HepG2 (cell line): ENCODE measurements around the gene SAMD4B. TPM values are rescaled to one million over a fixed set of nuclear protein-coding genes. Genes with fewer than 3 reads are reported as not detected.

Source experiments
- ARNT2 ChIP-seq: sonication (generic); formaldehyde crosslinking; IDR thresholded peaks from 2 replicates; pipeline ENCODE4 v1.8.0; 2022; ENCODE audit warnings: mild to moderate bottlenecking, low read depth, missing genetic modification reagents, moderate library complexity
- CBX1 ChIP-seq: IDR thresholded peaks from one replicate; pipeline ENCODE4 v1.6.1; 2016; ENCODE audit warnings: antibody characterized with exemption, low read depth
- CBX5 ChIP-seq: sonication (generic); formaldehyde crosslinking; IDR thresholded peaks from 2 replicates; pipeline ENCODE4 v1.4.0; 2020; ENCODE audit warnings: missing genetic modification reagents, borderline replicate concordance
- GABPB1 ChIP-seq: IDR thresholded peaks from 2 replicates; pipeline ENCODE4 v1.6.1; 2016; ENCODE audit warnings: mild to moderate bottlenecking, missing genetic modification reagents, moderate library complexity, missing compliant biosample characterization
- KDM3A ChIP-seq: IDR thresholded peaks from 2 replicates; pipeline ENCODE4 v1.6.1; 2018; ENCODE audit warnings: low read depth, missing compliant biosample characterization
- KDM5A ChIP-seq: fragments of 200-600 bp; sonication (generic); IDR thresholded peaks from 2 replicates; pipeline ENCODE4 v1.7.0; 2018; ENCODE audit warnings: antibody characterized with exemption, mild to moderate bottlenecking, low read length, borderline replicate concordance
- MXI1 ChIP-seq: IDR thresholded peaks from 3 replicates; pipeline ENCODE4 v1.6.1; 2012; ENCODE audit warnings: low read depth, low read length, inconsistent platforms, borderline replicate concordance
- PRDM10 ChIP-seq: sonication (generic); formaldehyde crosslinking; IDR thresholded peaks from 2 replicates; pipeline ENCODE4 v1.4.0; 2020; ENCODE audit warnings: low read depth, missing genetic modification reagents
- SP5 ChIP-seq: IDR thresholded peaks from 2 replicates; pipeline ENCODE4 v1.6.1; 2016; ENCODE audit warnings: low read depth, borderline replicate concordance
- TAF15 ChIP-seq: fragments of 200-400 bp; formaldehyde crosslinking; IDR thresholded peaks from one replicate; pipeline ENCODE4 v1.6.1; 2018; ENCODE audit warnings: mild to moderate bottlenecking, low read depth, low read length; ENCODE audit not compliant: poor library complexity, severe bottlenecking
- TEAD3 ChIP-seq: optimal IDR thresholded peaks from 2 replicates; pipeline ENCODE3; 2016; ENCODE audit warnings: borderline replicate concordance
- ZFP90 ChIP-seq: sonication (generic); formaldehyde crosslinking; IDR thresholded peaks from 2 replicates; pipeline ENCODE4 v1.8.0; 2022; ENCODE audit warnings: missing genetic modification reagents, mild to moderate bottlenecking, inconsistent platforms, borderline replicate concordance
- ZFP91 ChIP-seq: sonication (generic); formaldehyde crosslinking; IDR thresholded peaks from 2 replicates; pipeline ENCODE4 v1.9.0; 2022; ENCODE audit warnings: missing genetic modification reagents, mild to moderate bottlenecking, borderline replicate concordance
- ZNF737 ChIP-seq: sonication (generic); formaldehyde crosslinking; IDR thresholded peaks from 2 replicates; pipeline ENCODE4 v1.5.0; 2020; ENCODE audit warnings: missing genetic modification reagents, mild to moderate bottlenecking, borderline replicate concordance
- polyA plus RNA-seq, 8 experiments: library from polyadenylated mRNA; depleted of rRNA in 3 of 8; stranded (reverse) in 7 of 8; unstranded in 1 of 8; fragments of >200 nt; fragmentation: Illumina TruSeq in 4 of 8; extraction: Trizol in 4 of 8; gene quantifications; 2 replicates each; pipeline versions ENCODE4 v1.2.1 to v1.2.3, GENCODE V29; 2011 to 2016; ENCODE audit warnings: low read depth in 4 of 8, missing spikeins in 1 of 8, mixed read lengths in 1 of 8; ENCODE audit not compliant: insufficient read depth in 1 of 8
- total RNA-seq, 5 experiments: library from RNA; depleted of rRNA; stranded (reverse); fragments of >200 nt; fragmentation: Illumina TruSeq; extraction: Trizol; gene quantifications; 2 replicates each; pipeline ENCODE4 v1.2.3, GENCODE V29; 2016; ENCODE audit warnings: low read depth in 1 of 5
- TF ChIP-seq, protein P1 (sequence below): sonication (generic); formaldehyde crosslinking; IDR thresholded peaks from 2 replicates; pipeline ENCODE4 v1.8.0; 2022; ENCODE audit warnings: missing genetic modification reagents, mild to moderate bottlenecking, borderline replicate concordance
- TF ChIP-seq, protein P2 (sequence below): sonication (generic); formaldehyde crosslinking; IDR thresholded peaks from 2 replicates; pipeline ENCODE4 v1.4.0; 2020; ENCODE audit warnings: mild to moderate bottlenecking, missing genetic modification reagents

SAMD4B gene
- total and polyA plus RNA-seq, 2 of the 13 experiments (the other 11 are each of a cell fraction or from before 2014, with no cell fraction given), result 26.0 to 31.8 TPM

DNA sequence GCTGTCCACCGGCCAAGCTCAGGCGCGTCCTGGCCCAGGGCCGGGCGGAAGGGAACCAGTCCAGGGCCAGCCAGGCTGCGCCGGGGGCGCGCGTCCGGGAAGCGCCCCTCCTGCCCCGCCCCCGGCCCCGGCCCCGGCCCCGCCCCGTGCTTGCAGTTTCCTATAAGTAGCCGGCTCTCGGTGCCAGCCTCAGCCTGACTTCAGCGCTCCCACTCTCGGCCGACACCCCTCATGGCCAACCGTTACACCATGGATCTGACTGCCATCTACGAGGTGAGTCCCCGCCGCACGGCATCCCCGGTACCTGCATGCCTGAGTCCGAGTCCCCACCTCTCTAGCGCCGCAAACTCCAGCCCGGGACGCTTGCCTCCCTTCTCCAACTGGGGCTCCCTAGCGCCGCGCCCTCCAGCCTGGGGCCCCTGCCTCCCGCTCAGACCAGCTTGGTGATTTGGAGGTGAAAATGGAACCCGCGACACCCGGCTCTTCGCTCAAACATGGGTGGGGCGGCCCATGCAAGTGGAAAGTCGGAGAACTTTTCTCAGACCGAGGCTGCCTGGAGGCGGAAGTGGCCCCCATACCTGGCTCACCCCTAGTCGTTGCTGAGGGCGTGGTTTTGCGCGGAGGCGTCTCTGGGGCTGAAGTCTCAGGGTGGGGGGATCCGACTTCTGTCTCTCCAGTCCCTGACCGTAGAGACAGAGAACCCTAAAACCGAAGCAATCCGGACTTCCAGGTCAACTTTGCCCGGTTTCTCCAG lies 64.6 kb downstream of the SAMD4B start, which contains the start of gene ZFP36 (continued):
- TF ChIP-seq KDM5A (peak; percentile 67; the same call in 1 of the 2 replicates), TEAD3 (CRISPR knock-in tag) (no peak), PRDM10 (0 out of 2 replicates have a peak, but pooled peaks have one; percentile 46), ZFP90 (CRISPR knock-in tag) (peak; percentile 59; the same call in 1 of the 2 replicates), ARNT2 (CRISPR knock-in tag) (0 out of 2 replicates have a peak, but pooled peaks have one; percentile 68), ZFP91 (CRISPR knock-in tag) (peak; percentile 69; the same call in 1 of the 2 replicates), SP5 (CRISPR knock-in tag) (peak; percentile 6; the same call in 1 of the 2 replicates), GABPB1 (CRISPR knock-in tag) (peak; percentile 61; the same call in 1 of the 2 replicates), KDM3A (CRISPR knock-in tag) (peak; percentile 30; the same call in 1 of the 2 replicates), TAF15 (peak; percentile 42), ZNF737 (CRISPR knock-in tag) (no peak), CBX5 (CRISPR knock-in tag) (no peak), CBX1 (peak; percentile 53), MXI1 (peak; percentile 49; the same call in 1 of the 3 replicates)
- TF ChIP-seq, protein P1, sequence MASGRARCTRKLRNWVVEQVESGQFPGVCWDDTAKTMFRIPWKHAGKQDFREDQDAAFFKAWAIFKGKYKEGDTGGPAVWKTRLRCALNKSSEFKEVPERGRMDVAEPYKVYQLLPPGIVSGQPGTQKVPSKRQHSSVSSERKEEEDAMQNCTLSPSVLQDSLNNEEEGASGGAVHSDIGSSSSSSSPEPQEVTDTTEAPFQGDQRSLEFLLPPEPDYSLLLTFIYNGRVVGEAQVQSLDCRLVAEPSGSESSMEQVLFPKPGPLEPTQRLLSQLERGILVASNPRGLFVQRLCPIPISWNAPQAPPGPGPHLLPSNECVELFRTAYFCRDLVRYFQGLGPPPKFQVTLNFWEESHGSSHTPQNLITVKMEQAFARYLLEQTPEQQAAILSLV (CRISPR knock-in tag), result peak; percentile 75; the same call in 1 of the 2 replicates
- TF ChIP-seq, protein P2, sequence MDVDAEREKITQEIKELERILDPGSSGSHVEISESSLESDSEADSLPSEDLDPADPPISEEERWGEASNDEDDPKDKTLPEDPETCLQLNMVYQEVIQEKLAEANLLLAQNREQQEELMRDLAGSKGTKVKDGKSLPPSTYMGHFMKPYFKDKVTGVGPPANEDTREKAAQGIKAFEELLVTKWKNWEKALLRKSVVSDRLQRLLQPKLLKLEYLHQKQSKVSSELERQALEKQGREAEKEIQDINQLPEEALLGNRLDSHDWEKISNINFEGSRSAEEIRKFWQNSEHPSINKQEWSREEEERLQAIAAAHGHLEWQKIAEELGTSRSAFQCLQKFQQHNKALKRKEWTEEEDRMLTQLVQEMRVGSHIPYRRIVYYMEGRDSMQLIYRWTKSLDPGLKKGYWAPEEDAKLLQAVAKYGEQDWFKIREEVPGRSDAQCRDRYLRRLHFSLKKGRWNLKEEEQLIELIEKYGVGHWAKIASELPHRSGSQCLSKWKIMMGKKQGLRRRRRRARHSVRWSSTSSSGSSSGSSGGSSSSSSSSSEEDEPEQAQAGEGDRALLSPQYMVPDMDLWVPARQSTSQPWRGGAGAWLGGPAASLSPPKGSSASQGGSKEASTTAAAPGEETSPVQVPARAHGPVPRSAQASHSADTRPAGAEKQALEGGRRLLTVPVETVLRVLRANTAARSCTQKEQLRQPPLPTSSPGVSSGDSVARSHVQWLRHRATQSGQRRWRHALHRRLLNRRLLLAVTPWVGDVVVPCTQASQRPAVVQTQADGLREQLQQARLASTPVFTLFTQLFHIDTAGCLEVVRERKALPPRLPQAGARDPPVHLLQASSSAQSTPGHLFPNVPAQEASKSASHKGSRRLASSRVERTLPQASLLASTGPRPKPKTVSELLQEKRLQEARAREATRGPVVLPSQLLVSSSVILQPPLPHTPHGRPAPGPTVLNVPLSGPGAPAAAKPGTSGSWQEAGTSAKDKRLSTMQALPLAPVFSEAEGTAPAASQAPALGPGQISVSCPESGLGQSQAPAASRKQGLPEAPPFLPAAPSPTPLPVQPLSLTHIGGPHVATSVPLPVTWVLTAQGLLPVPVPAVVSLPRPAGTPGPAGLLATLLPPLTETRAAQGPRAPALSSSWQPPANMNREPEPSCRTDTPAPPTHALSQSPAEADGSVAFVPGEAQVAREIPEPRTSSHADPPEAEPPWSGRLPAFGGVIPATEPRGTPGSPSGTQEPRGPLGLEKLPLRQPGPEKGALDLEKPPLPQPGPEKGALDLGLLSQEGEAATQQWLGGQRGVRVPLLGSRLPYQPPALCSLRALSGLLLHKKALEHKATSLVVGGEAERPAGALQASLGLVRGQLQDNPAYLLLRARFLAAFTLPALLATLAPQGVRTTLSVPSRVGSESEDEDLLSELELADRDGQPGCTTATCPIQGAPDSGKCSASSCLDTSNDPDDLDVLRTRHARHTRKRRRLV, result 0 out of 2 replicates have a peak, but pooled peaks have one; percentile 21
